Measurements from ENCODE around the gene HOXA7.
A peak's percentile ranks its signal among the peaks of the same experiment; 100 is the strongest.

Gene HOXA7

DNA sequence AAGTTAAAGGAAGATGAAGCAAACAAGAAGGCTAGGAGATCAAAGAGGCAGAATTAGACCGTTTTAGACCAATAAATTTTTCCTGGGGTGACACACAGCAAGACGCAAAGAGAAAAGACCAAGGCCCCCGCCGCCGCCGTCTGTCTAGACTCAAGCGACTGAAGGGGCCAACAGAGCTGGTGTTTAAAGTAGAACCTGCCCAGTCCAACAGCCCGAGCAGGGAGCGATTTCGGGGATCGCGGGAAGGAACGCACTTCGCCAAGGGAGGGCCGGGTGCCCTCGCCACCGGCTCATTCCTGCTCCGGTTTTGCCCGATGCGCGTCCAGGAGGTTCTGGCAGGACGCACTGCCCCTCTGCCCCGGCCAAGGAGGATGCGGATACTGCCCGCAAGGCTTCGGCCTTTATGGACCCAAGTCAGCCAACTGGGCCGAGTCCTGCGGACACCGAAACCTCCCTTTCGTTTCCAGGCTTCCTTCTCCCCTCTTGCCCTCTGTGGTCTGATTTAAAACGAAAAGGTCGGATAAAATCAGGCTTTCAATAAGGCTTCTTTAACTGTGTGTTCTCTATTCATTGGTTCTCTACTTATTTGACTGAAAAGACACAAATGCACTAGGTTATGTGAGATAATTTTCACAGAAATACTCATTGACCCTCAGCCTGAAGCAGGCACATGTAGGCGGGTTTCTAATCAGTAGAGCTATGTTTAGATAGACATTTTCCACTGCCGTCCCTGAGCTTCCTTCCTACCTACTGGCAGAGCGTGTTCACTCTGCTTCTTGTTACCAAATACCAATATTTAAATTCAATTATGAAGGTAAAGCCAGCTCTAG lies 2.2 kb upstream of the HOXA7 start:
- TF ChIP-seq CTCF (IDR thresholded peaks at IDR 0.05; ENCODE audit: low read depth, low read length), result no peak
- no peak overlapping the region for H3K4me3 ChIP-seq (ENCODE audit: low read depth, low read length)

DNA sequence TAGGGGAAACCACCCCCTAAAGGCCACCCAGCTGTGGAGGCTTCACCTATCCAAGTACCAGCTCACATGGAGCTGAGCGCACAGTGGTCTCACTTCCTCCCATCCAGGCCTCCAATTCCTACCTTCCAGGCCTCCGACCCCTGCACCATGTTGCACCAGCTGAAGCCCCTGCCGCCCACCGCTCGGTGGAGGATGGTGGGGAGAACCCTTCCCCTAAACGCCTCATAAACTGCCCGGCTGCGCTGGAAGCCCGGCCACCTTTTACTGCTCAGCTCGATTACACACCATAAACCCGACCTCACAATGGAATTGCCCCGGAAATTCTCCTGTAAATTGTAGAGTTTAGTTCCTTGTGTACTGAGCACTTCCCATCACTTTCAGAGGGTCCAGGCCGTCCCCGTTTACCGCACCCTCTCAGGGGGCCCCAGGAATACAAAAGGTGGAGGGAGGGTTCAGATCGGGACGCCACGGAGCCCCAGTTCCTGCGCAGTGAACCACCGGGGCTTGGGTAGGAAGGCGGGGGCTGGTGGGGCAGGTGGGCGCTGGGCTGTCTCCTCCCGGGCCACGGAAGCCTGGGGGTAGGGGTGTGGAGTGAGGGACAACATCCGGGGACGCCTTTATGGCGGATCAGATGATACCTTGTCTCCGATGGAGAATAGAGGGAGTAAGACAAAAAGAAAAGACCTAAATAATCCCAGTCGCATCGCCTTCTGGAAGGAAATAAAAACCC lies 1.4 kb upstream of the HOXA7 start:
- no peak overlapping the region for H3K4me3 ChIP-seq (ENCODE audit: low read depth, low read length)
- TF ChIP-seq CTCF (IDR thresholded peaks at IDR 0.05; ENCODE audit: low read depth, low read length), result no peak

- H3K4me3 ChIP-seq (ENCODE audit: low read depth, low read length), result no peak overlapping the region; the same call in 1 of the 2 replicates
- no peak for TF ChIP-seq CTCF (IDR thresholded peaks at IDR 0.05; ENCODE audit: low read depth, low read length)
These were observed 634 bp upstream of the HOXA7 start for GRCh38 chr7:27156916-27157701.

- TF ChIP-seq CTCF (IDR thresholded peaks at IDR 0.05; ENCODE audit: low read depth, low read length), result no peak
- peak overlapping the region; percentile 50 for H3K4me3 ChIP-seq (ENCODE audit: low read depth, low read length)
These were observed 513 bp downstream of the HOXA7 start for GRCh38 chr7:27155816-27156507.

DNA sequence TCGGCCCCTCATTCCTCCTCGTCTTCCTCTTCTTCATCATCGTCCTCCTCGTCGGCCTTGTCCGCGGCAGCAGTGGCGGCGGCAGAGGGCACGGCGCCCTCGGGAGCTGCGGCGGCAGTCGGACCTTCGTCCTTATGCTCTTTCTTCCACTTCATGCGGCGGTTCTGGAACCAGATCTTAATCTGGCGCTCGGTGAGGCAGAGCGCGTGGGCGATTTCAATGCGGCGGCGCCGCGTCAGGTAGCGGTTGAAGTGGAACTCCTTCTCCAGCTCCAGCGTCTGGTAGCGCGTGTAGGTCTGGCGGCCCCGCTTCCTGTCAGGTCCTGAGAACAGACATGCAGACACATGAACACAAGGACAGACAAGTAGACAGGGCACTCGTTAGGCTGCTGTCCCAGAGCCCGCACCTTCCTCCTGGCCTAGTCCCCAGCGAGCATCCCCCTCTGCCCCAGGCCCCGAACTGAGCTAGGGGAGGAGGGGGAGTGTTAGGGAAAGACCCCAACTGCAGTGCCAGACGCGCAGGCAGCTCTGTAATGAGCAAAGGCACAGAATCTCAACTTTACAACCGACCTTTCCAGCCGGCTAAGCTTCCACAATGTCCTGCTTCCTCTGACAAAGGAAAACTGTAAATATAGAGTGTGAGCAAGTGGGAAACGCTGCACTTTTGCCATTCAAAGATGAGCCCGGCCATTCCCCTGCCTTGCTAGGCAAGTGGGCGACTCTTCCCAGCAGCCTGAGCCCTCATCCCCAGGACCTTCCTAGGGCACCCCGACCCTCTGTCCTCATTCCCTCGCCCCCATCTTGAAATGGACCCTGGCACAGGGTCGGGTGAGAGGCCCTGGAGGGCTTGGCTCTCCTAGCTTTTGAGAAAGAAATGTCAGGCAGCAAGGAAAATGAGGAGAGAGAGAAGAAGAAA lies 1.3 kb downstream of the HOXA7 start:
- H3K4me3 ChIP-seq (ENCODE audit: low read depth, low read length), result no peak overlapping the region
- no peak for TF ChIP-seq CTCF (IDR thresholded peaks at IDR 0.05; ENCODE audit: low read depth, low read length)

DNA sequence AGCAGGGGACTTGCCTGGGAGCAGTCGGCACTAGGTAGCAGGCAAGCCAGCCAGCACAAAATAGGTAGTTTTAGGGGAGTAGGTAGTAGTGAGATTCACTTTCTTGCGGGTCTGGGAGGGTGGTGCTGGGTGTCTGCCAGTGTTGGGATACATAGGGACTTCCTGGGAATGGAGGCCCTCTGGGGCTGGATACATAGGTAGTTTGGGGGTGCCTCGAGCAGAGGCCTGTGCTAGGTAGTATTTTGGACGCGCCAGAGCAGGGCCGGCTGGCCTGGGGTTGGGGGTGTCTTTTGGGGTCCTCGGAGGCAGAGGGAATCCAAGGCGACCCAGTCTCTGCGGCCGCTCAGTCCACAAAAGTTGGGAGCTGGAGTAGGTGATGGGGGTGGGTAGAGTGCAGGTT lies 2.1 kb downstream of the HOXA7 start:
- no peak overlapping the region for H3K4me3 ChIP-seq (ENCODE audit: low read depth, low read length)
- no peak for TF ChIP-seq CTCF (IDR thresholded peaks at IDR 0.05; ENCODE audit: low read depth, low read length)

Data from WI38 (cell line).